B cell (primary cell): ENCODE data around the gene THSD7A. TPM values are rescaled to one million over a fixed set of nuclear protein-coding genes. Genes with fewer than 3 reads are reported as not detected.

Experiments
- ATAC-seq: fragments of 200-7000 bp; cut with Tn5 transposase; one replicate; pipeline ENCODE4 v1.10.0; 2021; ENCODE audit warnings: low read depth, mild to moderate bottlenecking, moderate number of reproducible peaks, moderate library complexity
- CTCF ChIA-PET: fragments of 350-600 bp; sonication (Branson Sonifier 250); formaldehyde crosslinking; loops from one replicate; lab custom pipeline; 2021; ENCODE audit warnings: antibody characterized with exemption, inconsistent platforms; lab: Charles Lee
- POLR2A ChIA-PET: fragments of 350-600 bp; sonication (Branson Sonifier 250); formaldehyde crosslinking; loops from one replicate; lab custom pipeline; 2021; ENCODE audit warnings: antibody characterized with exemption; lab: Charles Lee
- DNase-seq: peaks from one replicate; pipeline ENCODE4 v3.0.0; 2013
- H2AFZ ChIP-seq: 2 replicates; pipeline ENCODE4 v1.6.1; 2012; ENCODE audit warnings: mild to moderate bottlenecking, low read depth, low read length; ENCODE audit not compliant: insufficient read depth, poor library complexity, severe bottlenecking
- H3K27ac ChIP-seq, 2 donors: 1 replicate in 1 of 2; 2 replicates in 1 of 2; pipeline ENCODE4 v1.5.1; 2012 to 2013; ENCODE audit warnings: low read length in 2 of 2, mild to moderate bottlenecking in 2 of 2, moderate library complexity in 1 of 2
- H3K27me3 ChIP-seq, 4 experiments: fragments of 200-600 bp in 1 of 4; sonication (generic) in 1 of 4; replicated peaks in 1 of 4; 1 replicate in 2 of 4; 2 replicates in 2 of 4; pipeline versions ENCODE4 v1.6.1 to v1.7.0; 2013 to 2016; ENCODE audit warnings: low read length in 3 of 4, mild to moderate bottlenecking in 2 of 4, mixed read lengths in 1 of 4, moderate library complexity in 1 of 4; ENCODE audit not compliant: insufficient read depth in 4 of 4, control insufficient read depth in 3 of 4; ENCODE audit errors: control extremely low read depth in 1 of 4
- H3K36me3 ChIP-seq, 2 experiments: replicated peaks in 1 of 2; 1 replicate in 1 of 2; 2 replicates in 1 of 2; pipeline versions ENCODE4 v1.6.1 to v1.7.1; 2013; ENCODE audit warnings: low read length in 1 of 2; ENCODE audit not compliant: insufficient read depth in 2 of 2, control insufficient read depth in 1 of 2; ENCODE audit errors: control extremely low read depth in 1 of 2, extremely low read depth in 1 of 2
- H3K4me1 ChIP-seq, 2 donors: fragments of 200-600 bp in 1 of 2; sonication (generic) in 1 of 2; 1 replicate in 1 of 2; 2 replicates in 1 of 2; pipeline versions ENCODE4 v1.5.1 to v1.6.1; 2013 to 2017; ENCODE audit warnings: low read length in 2 of 2; ENCODE audit not compliant: control insufficient read depth in 2 of 2, insufficient read depth in 2 of 2
- H3K4me2 ChIP-seq: replicated peaks from 2 replicates; pipeline ENCODE3; 2012; ENCODE audit warnings: mild to moderate bottlenecking, low read depth, low read length; ENCODE audit not compliant: poor library complexity, severe bottlenecking
- H3K4me3 ChIP-seq, 5 experiments: fragments of 200-600 bp in 1 of 5; sonication (generic) in 1 of 5; 1 replicate in 3 of 5; 2 replicates in 2 of 5; pipeline versions ENCODE4 v1.5.1 to v1.7.0; 2011 to 2016; ENCODE audit warnings: low read length in 4 of 5, mild to moderate bottlenecking in 4 of 5, low read depth in 2 of 5, control low read depth in 1 of 5, moderate library complexity in 1 of 5; ENCODE audit not compliant: insufficient read depth in 1 of 5; ENCODE audit errors: control extremely low read depth in 1 of 5, extremely low read depth in 1 of 5
- H3K79me2 ChIP-seq: fragments of 200-600 bp; sonication (generic); one replicate; pipeline ENCODE4 v1.6.0; 2016; ENCODE audit warnings: low read length; ENCODE audit not compliant: control insufficient read depth, insufficient read depth
- H3K9ac ChIP-seq: fragments of 200-600 bp; sonication (generic); 2 replicates; pipeline ENCODE4 v1.6.1; 2017; ENCODE audit warnings: mild to moderate bottlenecking, low read length, moderate library complexity
- H3K9me3 ChIP-seq, 3 donors: one replicate each; pipeline versions ENCODE4 v1.6.1 to v1.7.1; 2013; ENCODE audit warnings: low read length in 2 of 3; ENCODE audit not compliant: control insufficient read depth in 2 of 3, insufficient read depth in 1 of 3; ENCODE audit errors: control extremely low read depth in 1 of 3
- H4K20me1 ChIP-seq: 2 replicates; pipeline ENCODE4 v1.6.0; 2012; ENCODE audit warnings: mild to moderate bottlenecking, low read length; ENCODE audit not compliant: insufficient read depth, control insufficient read depth, poor library complexity, severe bottlenecking
- H3K27ac Mint-ChIP-seq: one replicate; pipeline ENCODE4 v1.8.0; 2021; ENCODE audit warnings: mixed read lengths
- H3K27me3 Mint-ChIP-seq: one replicate; pipeline ENCODE4 v1.8.0; 2021; ENCODE audit warnings: mixed read lengths
- H3K4me1 Mint-ChIP-seq: one replicate; pipeline ENCODE4 v1.8.0; 2021; ENCODE audit warnings: mixed read lengths
- H3K4me3 Mint-ChIP-seq: one replicate; pipeline ENCODE4 v1.8.0; 2021; ENCODE audit warnings: mixed read lengths
- H3K9me3 Mint-ChIP-seq: one replicate; pipeline ENCODE4 v1.8.0; 2022; ENCODE audit warnings: mixed read lengths; ENCODE audit not compliant: insufficient read depth
- CTCF ChIP-seq: fragments of 200-600 bp; IDR thresholded peaks from one replicate; pipeline ENCODE4 v1.8.0; 2022; ENCODE audit warnings: antibody characterized with exemption, mild to moderate bottlenecking
- EZH2 ChIP-seq: IDR thresholded peaks from 2 replicates; pipeline ENCODE4 v1.6.1; 2012; ENCODE audit warnings: borderline replicate concordance, low read depth, mild to moderate bottlenecking, moderate library complexity, low read length; ENCODE audit not compliant: insufficient read depth, poor library complexity, severe bottlenecking
- WGBS: methylation state at CpG from one replicate; pipeline ENCODE4 v1.1.5; 2013; ENCODE audit warnings: missing lambda C conversion rate; ENCODE audit not compliant: insufficient coverage; 5-methylcytosine and 5-hydroxymethylcytosine counted together
- intact Hi-C: fragments of 100-400 bp; cut with micrococcal nuclease; formaldehyde crosslinking; loops from one replicate; pipeline ENCODE4 v1.10.0; 2022
- polyA plus RNA-seq: library from polyadenylated mRNA; depleted of rRNA; stranded (reverse); fragments of >200 nt; gene quantifications from 2 replicates; pipeline ENCODE4 v1.2.3, GENCODE V29; 2012
- total RNA-seq, 2 donors: library from RNA; stranded (reverse); fragments of 120-200 nt in 1 of 2; gene quantifications; 1 replicate in 1 of 2; 2 replicates in 1 of 2; pipeline versions ENCODE4 v1.2.3 to v1.2.4, GENCODE V29; 2013 to 2022

The THSD7A gene
- total and polyA plus RNA-seq, 2 donors (not counting 1 experiment from before 2014, with no cell fraction given): not detected

GRCh38 chr7:11709196-11709595 is 122.8 kb downstream of the THSD7A start:
- no peak overlapping the region for H2AFZ ChIP-seq
- H3K27ac Mint-ChIP-seq: no peak overlapping the region

DNA sequence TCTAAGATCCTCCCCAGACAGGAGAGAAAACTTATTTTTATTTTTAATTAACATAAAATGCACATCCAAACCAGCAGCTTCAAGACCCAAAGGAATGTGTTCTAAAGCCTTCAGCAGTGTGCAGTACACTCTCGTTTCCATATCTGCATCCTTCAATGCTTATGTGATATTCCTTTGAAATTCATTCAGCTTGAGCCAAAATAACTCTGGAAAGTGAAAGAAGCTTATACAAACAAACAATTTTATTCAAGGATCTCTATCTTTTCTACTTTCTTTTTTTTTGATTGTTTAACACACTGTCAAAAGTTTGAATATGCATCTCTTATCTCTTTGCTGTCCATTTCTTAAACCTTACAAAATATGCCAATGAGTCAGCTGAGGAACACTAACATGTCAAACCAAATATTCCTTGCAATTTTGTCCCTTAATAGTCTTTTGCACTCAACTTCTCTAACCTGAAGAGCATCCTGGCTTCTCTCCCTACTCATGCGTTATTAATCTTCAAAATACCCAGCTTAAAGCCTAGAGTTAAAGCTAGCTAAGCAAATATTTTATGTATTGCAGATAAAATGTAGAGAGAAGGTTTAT is 124.3 kb downstream of the THSD7A start:
- CTCF ChIA-PET: no interaction called here
- intact Hi-C loops: no loop called here
- Histone ChIP-seq H3K79me2 (no peaks in the 10 kb centered on the region), H3K27ac (no peak overlapping the region), H3K4me1 (no peaks in the 10 kb centered on the region), H3K9me3 (no peaks in the 10 kb centered on the region), H3K9ac (no peak overlapping the region), H3K27me3 (no peaks in the 10 kb centered on the region), H3K36me3 (no peaks in the 10 kb centered on the region), H4K20me1 (no peaks in the 10 kb centered on the region), H3K4me2 (no peak overlapping the region), H3K4me3 (no peak overlapping the region), H2AFZ (no peak overlapping the region)
- ATAC-seq (no peak), DNase-seq (no peak)
- Mint-ChIP-seq H3K9me3 (no peaks in the 10 kb centered on the region), H3K27me3 (no peaks in the 10 kb centered on the region), H3K4me1 (no peaks in the 10 kb centered on the region), H3K27ac (no peak overlapping the region), H3K4me3 (no peak overlapping the region)
- TF ChIP-seq EZH2 (no peak), CTCF (no peak)
- 80% methylated on average over 1 of the region's 2 CpGs for WGBS
- POLR2A ChIA-PET: no interaction called here

More at GRCh38 chr7:11709196-11709595, 122.8 kb downstream of the THSD7A start:
- Histone ChIP-seq H3K79me2 (no peaks in the 10 kb centered on the region), H4K20me1 (no peaks in the 10 kb centered on the region), H3K4me2 (no peak overlapping the region), H3K9me3 (no peaks in the 10 kb centered on the region), H3K27ac (no peak overlapping the region), H3K36me3 (no peaks in the 10 kb centered on the region), H3K9ac (no peak overlapping the region), H3K4me3 (no peak overlapping the region), H3K27me3 (no peaks in the 10 kb centered on the region), H3K4me1 (no peaks in the 10 kb centered on the region)
- DNase-seq: no peak
- Mint-ChIP-seq H3K4me1 (no peaks in the 10 kb centered on the region), H3K27me3 (no peaks in the 10 kb centered on the region), H3K9me3 (no peaks in the 10 kb centered on the region), H3K4me3 (no peak overlapping the region)
- ATAC-seq: no peak
- ChIA-PET POLR2A (no interaction called here), CTCF (no interaction called here)
- intact Hi-C loops: no loop called here
- TF ChIP-seq EZH2 (no peak), CTCF (no peak)
